Peyer's patch (tissue), 4 donors: ENCODE data around the gene HTT. TPM values are rescaled to one million over a fixed set of nuclear protein-coding genes. Genes with fewer than 3 reads are reported as not detected.

Experiments used
- DNase-seq, 3 donors: peaks; one replicate each; pipeline ENCODE4 v3.0.0-alpha.2; 2017 to 2019
- H3K27ac ChIP-seq, 4 donors: fragments of 200-600 bp; sonication (generic); one replicate each; pipeline ENCODE4 v1.5.1; 2016 to 2019
- H3K27me3 ChIP-seq, 2 donors: fragments of 200-600 bp; sonication (generic); one replicate each; pipeline ENCODE4 v1.5.1; 2019
- H3K36me3 ChIP-seq, 3 donors: fragments of 200-600 bp; sonication (generic); one replicate each; pipeline ENCODE4 v1.5.1; 2016 to 2019
- H3K4me1 ChIP-seq, 4 donors: fragments of 200-600 bp; sonication (generic); one replicate each; pipeline ENCODE4 v1.5.1; 2016 to 2019
- H3K4me3 ChIP-seq, 4 donors: fragments of 200-600 bp; sonication (generic); 1 replicate in 3 of 4; 2 replicates in 1 of 4; pipeline ENCODE4 v1.5.1; 2016 to 2019; ENCODE audit warnings: mild to moderate bottlenecking in 1 of 4
- H3K9me3 ChIP-seq, 4 donors: fragments of 200-600 bp; sonication (generic); one replicate each; pipeline ENCODE4 v1.5.1; 2016 to 2019; ENCODE audit warnings: mild to moderate bottlenecking in 1 of 4
- CTCF ChIP-seq, 6 experiments: fragments of 450-650 bp in 4 of 6; fragments of 200-600 bp in 2 of 6; sonication (generic) in 1 of 6; IDR thresholded peaks; one replicate each; pipeline ENCODE4 v1.5.1; 2017 to 2019; ENCODE audit warnings: antibody characterized with exemption in 6 of 6, mild to moderate bottlenecking in 3 of 6, moderate library complexity in 1 of 6
- POLR2A ChIP-seq, 2 donors: fragments of 450-650 bp; IDR thresholded peaks; one replicate each; pipeline ENCODE4 v1.5.1; 2017; ENCODE audit warnings: antibody characterized with exemption in 2 of 2, mild to moderate bottlenecking in 2 of 2, moderate library complexity in 2 of 2
- total RNA-seq, 4 donors: library from RNA; depleted of rRNA; stranded (reverse); fragments of >200 nt; gene quantifications; one replicate each; pipeline ENCODE4 v1.1.0, GENCODE V29; 2016

The HTT gene
- total RNA-seq, 4 donors from 2014 or later = 62.3 to 133 (median 113) TPM

DNA sequence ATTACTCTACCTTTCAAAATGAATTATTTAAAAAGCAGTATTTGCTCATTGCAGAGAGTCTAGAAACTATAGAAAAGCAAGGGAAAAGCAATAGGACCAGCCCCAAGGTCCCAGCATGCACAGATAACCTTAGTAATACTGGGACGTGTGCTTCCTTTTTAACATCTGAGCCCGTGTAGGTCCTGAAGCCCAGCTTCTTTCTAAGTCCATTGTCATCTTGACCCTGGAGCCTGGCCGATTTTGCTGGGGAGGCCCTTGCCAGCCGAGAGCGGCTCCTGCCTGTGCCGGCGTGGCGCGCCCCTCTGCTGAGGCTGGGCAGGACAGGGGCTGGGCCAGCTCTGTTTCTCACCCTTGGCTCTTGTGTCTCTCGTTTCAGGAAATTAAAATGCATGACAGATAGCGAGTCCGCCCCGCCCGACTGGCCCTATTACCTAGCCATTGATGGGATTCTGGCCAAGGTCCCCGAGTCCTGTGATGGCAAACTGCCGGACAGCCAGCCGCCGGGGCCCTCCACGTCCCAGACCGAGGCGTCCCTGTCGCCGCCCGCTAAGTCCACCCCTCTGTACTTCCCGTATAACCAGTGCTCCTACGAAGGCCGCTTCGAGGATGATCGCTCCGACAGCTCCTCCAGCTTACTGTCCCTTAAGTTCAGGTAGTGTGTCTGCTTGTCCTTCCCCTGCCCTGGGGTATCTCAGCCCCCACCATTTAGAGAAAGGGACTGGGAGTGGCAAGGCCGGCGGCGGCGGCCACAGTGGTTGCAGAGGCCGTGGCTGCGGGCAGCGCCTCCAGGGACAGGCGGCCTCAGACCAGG, 178.6 kb downstream of the HTT start:
- DNase-seq = peak in 1 of 3 donors; percentile 52
- TF ChIP-seq CTCF (IDR thresholded peaks at IDR 0.05) (no peak), POLR2A (IDR thresholded peaks at IDR 0.05) (no peak)
- no peak overlapping the region for H3K4me3 ChIP-seq
- no peaks in the 10 kb centered on the region for H3K27me3 ChIP-seq
- H3K4me1 ChIP-seq = peaks cover 0 to 9% (median 0%) of the 10 kb centered on the region in 4 donors
- no peaks in the 10 kb centered on the region for H3K36me3 ChIP-seq
- H3K9me3 ChIP-seq = no peaks in the 10 kb centered on the region
- no peak overlapping the region for H3K27ac ChIP-seq

DNA sequence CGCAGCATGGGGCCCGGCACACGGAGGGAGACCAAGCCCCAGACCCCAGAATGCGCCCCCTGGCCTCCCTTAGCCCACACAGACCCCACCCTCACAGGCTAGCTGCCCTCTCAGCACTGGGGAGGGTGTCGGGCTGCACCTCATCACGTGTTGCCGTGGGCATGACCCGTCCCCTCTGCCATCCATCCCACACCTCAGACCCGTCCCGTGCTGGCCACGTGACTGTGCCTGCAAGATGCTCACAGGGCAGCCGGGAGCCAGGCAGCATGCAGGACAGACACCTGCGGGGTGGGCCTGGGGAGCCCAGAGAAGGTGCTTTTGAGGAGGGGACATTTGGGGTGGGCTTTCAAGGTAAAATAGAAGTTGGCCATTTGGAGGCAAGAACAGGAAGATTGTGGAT, 179.3 kb downstream of the HTT start:
- Histone ChIP-seq H3K9me3 (no peaks in the 10 kb centered on the region), H3K27ac (no peak overlapping the region), H3K4me3 (no peak overlapping the region), H3K4me1 (peaks cover 0 to 9% (median 0%) of the 10 kb centered on the region in 4 donors), H3K27me3 (no peaks in the 10 kb centered on the region), H3K36me3 (no peaks in the 10 kb centered on the region)
- DNase-seq = peak in 2 of 3 donors; percentile 25
- TF ChIP-seq POLR2A (IDR thresholded peaks at IDR 0.05) = no peak
- no peak for TF ChIP-seq CTCF (IDR thresholded peaks at IDR 0.05)

- peaks cover 0 to 9% (median 0%) of the 10 kb centered on the region in 4 donors for H3K4me1 ChIP-seq
- H3K27ac ChIP-seq = no peak overlapping the region
- H3K9me3 ChIP-seq = no peaks in the 10 kb centered on the region
- H3K27me3 ChIP-seq = no peaks in the 10 kb centered on the region
- DNase-seq = peak in 2 of 3 donors; percentile 18 to 39
- TF ChIP-seq POLR2A (IDR thresholded peaks at IDR 0.05) (no peak), CTCF (IDR thresholded peaks at IDR 0.05) (no peak)
- H3K4me3 ChIP-seq = no peak overlapping the region
- no peaks in the 10 kb centered on the region for H3K36me3 ChIP-seq
These were observed 180.0 kb downstream of the HTT start for GRCh38 chr4:3254302-3255131.

- Histone ChIP-seq H3K27me3 (no peaks in the 10 kb centered on the region), H3K9me3 (no peaks in the 10 kb centered on the region), H3K36me3 (no peaks in the 10 kb centered on the region), H3K4me1 (peaks cover 0 to 9% (median 0%) of the 10 kb centered on the region in 4 donors), H3K27ac (no peak overlapping the region), H3K4me3 (no peak overlapping the region)
- TF ChIP-seq POLR2A (IDR thresholded peaks at IDR 0.05) (no peak), CTCF (IDR thresholded peaks at IDR 0.05) (no peak)
- DNase-seq = peak in 1 of 3 donors; percentile 39
These were observed 181.2 kb downstream of the HTT start for GRCh38 chr4:3255611-3256186.

DNA sequence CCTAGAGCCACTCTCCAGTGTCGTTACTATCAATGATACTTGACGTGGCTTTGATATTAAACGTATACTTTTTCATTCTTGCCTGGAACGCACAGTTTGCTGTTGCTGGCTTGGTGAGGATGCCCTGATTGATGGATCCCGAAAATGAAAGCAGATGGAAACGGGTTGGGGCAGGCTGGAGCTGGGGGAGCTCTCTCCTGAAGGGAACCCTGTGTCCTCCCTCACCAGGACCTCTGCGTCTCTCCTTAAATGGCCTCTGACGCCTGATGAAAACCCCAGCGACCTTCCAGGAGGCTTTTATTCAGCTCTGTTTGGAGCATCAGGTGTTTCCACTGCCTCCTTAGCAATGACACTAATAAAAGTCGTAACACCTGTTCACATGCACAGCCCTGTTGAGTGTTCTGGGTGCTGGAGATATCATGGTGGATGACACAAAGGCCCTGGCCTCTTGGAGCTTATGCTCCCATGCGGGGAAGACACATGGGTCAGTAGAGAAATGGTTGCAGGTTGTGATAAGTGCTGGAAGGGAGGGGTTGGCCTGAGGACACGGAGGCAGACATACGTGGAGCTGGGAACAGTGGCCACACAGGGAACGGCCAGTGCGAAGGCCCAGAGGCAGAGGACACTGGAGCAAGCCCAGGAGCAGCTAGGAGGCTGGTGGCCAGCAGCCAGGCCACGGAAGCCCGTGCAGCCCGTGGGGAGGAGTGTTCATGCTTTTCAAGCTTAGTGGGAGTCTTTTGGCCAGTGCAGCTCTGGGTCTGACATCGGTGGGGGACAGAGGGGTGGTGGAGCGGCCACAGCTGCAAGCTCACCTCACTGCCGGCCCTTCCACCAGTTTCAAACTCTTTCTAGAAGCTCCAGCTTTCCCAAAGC, 182.0 kb downstream of the HTT start:
- TF ChIP-seq CTCF (IDR thresholded peaks at IDR 0.05) (no peak), POLR2A (IDR thresholded peaks at IDR 0.05) (no peak)
- Histone ChIP-seq H3K4me1 (peaks cover 0 to 9% (median 0%) of the 10 kb centered on the region in 4 donors), H3K27me3 (no peaks in the 10 kb centered on the region), H3K4me3 (no peak overlapping the region), H3K9me3 (no peaks in the 10 kb centered on the region), H3K27ac (no peak overlapping the region), H3K36me3 (no peaks in the 10 kb centered on the region)
- peak in 1 of 3 donors; percentile 36 for DNase-seq
